Omental fat pad (tissue), 4 donors: ENCODE data around the gene BEST4. TPM values are rescaled to one million over a fixed set of nuclear protein-coding genes. Genes with fewer than 3 reads are reported as not detected.

Experiments
- ATAC-seq: fragments of 150-250 bp; one replicate; pipeline ENCODE4 v1.9.1; 2016; ENCODE audit warnings: mild to moderate bottlenecking, moderate library complexity; ENCODE audit not compliant: low FRiP score
- DNase-seq: peaks from one replicate; pipeline ENCODE4 v3.0.0-alpha.2; 2019; ENCODE audit warnings: low spot score
- CTCF ChIP-seq, 3 donors: fragments of 450-650 bp; IDR thresholded peaks; one replicate each; pipeline ENCODE4 v1.5.1; 2016 to 2017; ENCODE audit warnings: antibody characterized with exemption in 3 of 3, mild to moderate bottlenecking in 3 of 3, moderate library complexity in 2 of 3
- total RNA-seq, 4 donors: library from RNA; depleted of rRNA; stranded (reverse); fragments of >200 nt; gene quantifications; one replicate each; pipeline ENCODE4 v1.1.0, GENCODE V29; 2016

The BEST4 gene
- total RNA-seq, 4 donors from 2014 or later = 0.24 TPM; not detected in 3

- TF ChIP-seq CTCF (IDR thresholded peaks at IDR 0.05) = no peak
- no peak for DNase-seq
- no peak for ATAC-seq
Measured at GRCh38 chr1:44808938-44809917, 21.3 kb upstream of the BEST4 start.

GRCh38 chr1:44808063-44808937 is 20.3 kb upstream of the BEST4 start, which contains the start of gene BTBD19:
Gene BTBD19, plus strand, starts transcription at chr1:44808523. Its CDS starts 298 bp downstream, at chr1:44808821.
- ATAC-seq (peak; percentile 10), DNase-seq (no peak)
- TF ChIP-seq CTCF (IDR thresholded peaks at IDR 0.05) = no peak

GRCh38 chr1:44807364-44808062 is 19.5 kb upstream of the BEST4 start:
- DNase-seq (peak; percentile 86), ATAC-seq (peak; percentile 82)
- TF ChIP-seq CTCF (IDR thresholded peaks at IDR 0.05) = no peak

GRCh38 chr1:44806704-44807363 is 18.9 kb upstream of the BEST4 start, which contains the start of gene DYNLT4:
Gene DYNLT4, minus strand, starts transcription at chr1:44807351. Its CDS starts 683 bp downstream, at chr1:44806668.
- no peak for DNase-seq
- no peak for TF ChIP-seq CTCF (IDR thresholded peaks at IDR 0.05)
- no peak for ATAC-seq

- no peak for TF ChIP-seq CTCF (IDR thresholded peaks at IDR 0.05)
- DNase-seq (no peak), ATAC-seq (no peak)
Measured at GRCh38 chr1:44806025-44806703, 18.2 kb upstream of the BEST4 start.
